Tibial artery (tissue), 4 donors: ENCODE results near the gene UQCC2.

Experiments used
- DNase-seq, 2 donors: peaks; one replicate each; pipeline ENCODE4 v3.0.0-alpha.2; 2019
- H3K27ac ChIP-seq, 2 donors: fragments of 200-600 bp; sonication (generic) in 1 of 2; 1 replicate in 1 of 2; 2 replicates in 1 of 2; pipeline ENCODE4 v1.5.1; 2018 to 2019; ENCODE audit warnings: mild to moderate bottlenecking in 1 of 2
- H3K27me3 ChIP-seq, 2 donors: fragments of 200-600 bp; sonication (generic) in 1 of 2; one replicate each; pipeline versions ENCODE4 v1.5.1 to v1.6.0; 2016 to 2019
- H3K36me3 ChIP-seq, 3 donors: fragments of 200-600 bp; sonication (generic) in 2 of 3; one replicate each; pipeline ENCODE4 v1.5.1; 2016 to 2019; ENCODE audit warnings: mild to moderate bottlenecking in 2 of 3
- H3K4me1 ChIP-seq, 4 donors: fragments of 200-600 bp; sonication (generic) in 2 of 4; 1 replicate in 3 of 4; 2 replicates in 1 of 4; pipeline ENCODE4 v1.5.1; 2016 to 2019
- H3K4me3 ChIP-seq, 2 donors: fragments of 200-600 bp; sonication (generic) in 1 of 2; 1 replicate in 1 of 2; 2 replicates in 1 of 2; pipeline ENCODE4 v1.5.1; 2018 to 2019; ENCODE audit warnings: mild to moderate bottlenecking in 2 of 2
- H3K9me3 ChIP-seq, 3 donors: fragments of 200-600 bp; sonication (generic) in 1 of 3; one replicate each; pipeline ENCODE4 v1.5.1; 2016 to 2019
- CTCF ChIP-seq, 2 experiments: fragments of 200-600 bp in 1 of 2; fragments of 450-650 bp in 1 of 2; IDR thresholded peaks; one replicate each; pipeline ENCODE4 v1.5.1; 2017 to 2019; ENCODE audit warnings: antibody characterized with exemption in 2 of 2, mild to moderate bottlenecking in 1 of 2, moderate library complexity in 1 of 2
- intact Hi-C: fragments of 100-400 bp; cut with DNase I; formaldehyde crosslinking; loops from one replicate; pipeline ENCODE4 v1.15.0; 2023; ENCODE audit warnings: low total_unique reads

Gene UQCC2

DNA sequence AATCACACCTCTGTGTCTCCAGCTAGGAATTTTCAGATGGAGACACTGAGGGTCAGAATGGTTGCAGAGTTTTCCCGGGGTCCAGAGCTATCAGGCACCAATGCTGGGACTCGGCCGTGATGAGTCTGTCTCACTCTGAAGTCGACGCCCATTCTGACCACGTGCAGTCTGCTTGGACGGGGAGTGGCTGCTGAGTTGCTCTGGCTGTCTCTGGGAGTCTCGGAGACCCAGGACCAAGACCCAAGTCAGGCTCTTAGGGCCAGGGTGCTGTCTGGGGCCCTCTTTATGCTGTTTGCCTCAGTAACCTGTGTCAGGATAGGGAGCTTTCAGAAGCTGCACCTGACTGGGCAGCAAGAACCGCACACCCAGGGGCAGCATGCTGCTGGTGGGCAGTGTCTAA lies 30.6 kb upstream of the UQCC2 start:
- Histone ChIP-seq H3K36me3 (no peaks in the 10 kb centered on the region), H3K27ac (no peak overlapping the region), H3K27me3 (peaks cover 0 to 23% of the 10 kb centered on the region in 2 donors), H3K4me3 (no peak overlapping the region), H3K9me3 (no peaks in the 10 kb centered on the region), H3K4me1 (peaks cover 0 to 29% (median 15%) of the 10 kb centered on the region in 4 donors)
- no peak for DNase-seq
- intact Hi-C loops = no loop called here
- TF ChIP-seq CTCF (IDR thresholded peaks at IDR 0.05) = no peak

DNA sequence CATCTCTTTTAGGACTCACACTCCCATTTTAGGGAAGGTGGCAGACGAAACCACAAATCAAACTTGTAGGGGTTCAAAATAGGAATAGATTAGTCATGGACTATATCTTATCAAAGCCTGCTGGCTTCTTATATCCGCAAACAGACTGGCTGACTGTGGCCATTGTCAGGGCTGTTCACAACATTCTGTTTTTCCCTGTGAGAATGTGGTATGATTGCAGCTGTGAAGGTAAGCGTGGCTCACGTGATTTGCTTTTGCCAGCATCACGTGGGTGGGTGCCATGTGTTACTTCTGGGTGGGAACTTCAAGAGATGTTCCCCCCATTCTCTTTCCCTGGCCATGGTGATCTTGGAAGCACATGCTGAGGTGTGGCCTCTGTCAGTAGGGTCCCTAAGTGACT lies 29.3 kb upstream of the UQCC2 start:
- H3K36me3 ChIP-seq = no peaks in the 10 kb centered on the region
- no peak overlapping the region for H3K27ac ChIP-seq
- H3K4me1 ChIP-seq = peaks cover 0 to 25% (median 17%) of the 10 kb centered on the region in 4 donors
- no peak for DNase-seq
- H3K4me3 ChIP-seq = no peak overlapping the region
- peaks cover 0 to 17% of the 10 kb centered on the region in 2 donors for H3K27me3 ChIP-seq
- intact Hi-C loops = no loop called here
- no peak for TF ChIP-seq CTCF (IDR thresholded peaks at IDR 0.05)
- H3K9me3 ChIP-seq = no peaks in the 10 kb centered on the region

GRCh38 chr6:33740204-33740608 lies 28.7 kb upstream of the UQCC2 start:
- no peak overlapping the region for H3K27ac ChIP-seq
- no peak for TF ChIP-seq CTCF (IDR thresholded peaks at IDR 0.05)
- no peaks in the 10 kb centered on the region for H3K36me3 ChIP-seq
- H3K27me3 ChIP-seq = peaks cover 0 to 16% of the 10 kb centered on the region in 2 donors
- intact Hi-C loops = no loop called here
- H3K4me1 ChIP-seq = peaks cover 0 to 23% (median 17%) of the 10 kb centered on the region in 4 donors
- no peak for DNase-seq
- no peak overlapping the region for H3K4me3 ChIP-seq
- no peaks in the 10 kb centered on the region for H3K9me3 ChIP-seq

DNA sequence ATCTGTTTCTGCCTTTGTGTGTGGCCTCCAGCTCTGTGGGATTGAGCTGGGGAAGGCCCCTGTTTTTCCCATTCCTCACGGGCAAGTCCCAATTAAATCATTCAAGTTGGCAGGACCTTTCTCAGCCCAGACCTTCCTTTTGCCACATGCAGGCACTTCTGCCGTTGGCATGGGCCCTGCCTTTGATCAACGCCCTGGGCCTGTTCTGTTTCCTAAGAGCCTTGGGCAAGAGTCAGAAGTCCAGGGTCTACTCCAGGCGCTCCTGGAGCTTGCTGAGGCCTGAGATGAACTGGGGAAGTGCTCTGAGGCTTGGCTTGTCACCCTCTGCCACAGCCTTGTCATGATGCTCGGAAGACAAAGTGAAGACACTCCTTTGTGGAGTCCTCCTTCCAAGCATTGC lies 28.1 kb upstream of the UQCC2 start:
- Histone ChIP-seq H3K9me3 (no peaks in the 10 kb centered on the region), H3K4me1 (peaks cover 0 to 17% (median 14%) of the 10 kb centered on the region in 4 donors), H3K4me3 (no peak overlapping the region), H3K27ac (no peak overlapping the region), H3K36me3 (no peaks in the 10 kb centered on the region), H3K27me3 (peaks cover 0 to 12% of the 10 kb centered on the region in 2 donors)
- DNase-seq = no peak
- intact Hi-C loops = no loop called here
- TF ChIP-seq CTCF (IDR thresholded peaks at IDR 0.05) = no peak

DNA sequence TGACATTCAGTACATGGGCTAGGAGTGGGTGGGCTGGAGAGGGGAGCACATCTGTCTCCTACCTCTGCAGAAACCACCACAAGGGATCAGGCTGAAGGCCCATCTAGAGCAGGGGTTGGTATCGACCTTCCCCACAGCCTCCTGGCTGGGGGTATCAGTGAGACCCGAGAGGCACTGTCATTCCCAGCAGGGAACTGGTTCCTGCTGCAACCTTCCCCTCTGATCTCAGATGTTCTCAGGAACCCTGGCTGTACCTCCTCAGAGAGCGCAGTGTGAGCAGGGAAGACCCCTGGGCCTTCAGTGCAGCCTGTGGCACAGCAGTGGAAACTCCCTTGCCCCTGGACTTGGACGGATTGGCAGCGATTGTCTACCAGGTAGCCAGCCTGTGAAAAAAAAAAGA lies 27.4 kb upstream of the UQCC2 start:
- Histone ChIP-seq H3K36me3 (no peaks in the 10 kb centered on the region), H3K9me3 (no peaks in the 10 kb centered on the region), H3K27me3 (peaks cover 0 to 8% of the 10 kb centered on the region in 2 donors), H3K27ac (no peak overlapping the region), H3K4me1 (peaks cover 0 to 12% (median 9%) of the 10 kb centered on the region in 4 donors), H3K4me3 (no peak overlapping the region)
- TF ChIP-seq CTCF (IDR thresholded peaks at IDR 0.05) = no peak
- intact Hi-C loops = no loop called here
- no peak for DNase-seq

DNA sequence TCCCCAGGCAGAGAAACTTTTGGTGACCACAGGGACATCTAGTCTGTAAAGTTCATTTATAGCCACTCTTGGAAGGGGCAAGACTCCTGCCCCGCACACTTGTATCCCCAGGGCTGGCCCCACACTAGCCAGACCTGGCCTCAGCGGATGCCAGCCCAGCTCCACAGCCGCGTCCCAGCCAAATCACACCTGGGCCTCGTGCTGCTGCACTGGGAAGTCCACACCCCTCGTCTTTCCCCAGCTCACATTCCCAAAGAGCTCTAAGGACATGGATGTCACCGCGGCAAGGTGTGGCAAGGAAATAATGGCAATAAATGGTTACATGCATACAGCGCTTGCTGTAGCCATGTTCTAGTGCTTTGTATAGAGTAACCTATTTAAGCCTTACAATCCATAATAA lies 26.7 kb upstream of the UQCC2 start:
- no peak for TF ChIP-seq CTCF (IDR thresholded peaks at IDR 0.05)
- no peaks in the 10 kb centered on the region for H3K36me3 ChIP-seq
- no peak for DNase-seq
- H3K4me1 ChIP-seq = peaks cover 0 to 12% (median 8%) of the 10 kb centered on the region in 4 donors
- intact Hi-C loops = no loop called here
- H3K4me3 ChIP-seq = no peak overlapping the region
- no peaks in the 10 kb centered on the region for H3K9me3 ChIP-seq
- H3K27me3 ChIP-seq = peaks cover 0 to 5% of the 10 kb centered on the region in 2 donors
- H3K27ac ChIP-seq = no peak overlapping the region
